Measurements from ENCODE around the gene GSK3A. TPM values are rescaled to one million over a fixed set of nuclear protein-coding genes. Genes with fewer than 3 reads are reported as not detected.
A peak's percentile ranks its signal among the peaks of the same experiment; 100 is the strongest.

The GSK3A gene
- total and polyA plus RNA-seq, 9 of the 15 experiments (the other 6 are each of a cell fraction or from before 2014, with no cell fraction given) = 0.62 to 90.7 (median 33.3) TPM

- TF ChIP-seq ASH1L (IDR thresholded peaks at IDR 0.05; ENCODE audit: borderline replicate concordance, low read depth, partially characterized antibody) (peak; percentile 87), PCBP2 (IDR thresholded peaks at IDR 0.05; ENCODE audit: low read depth, low read length, poor library complexity, severe bottlenecking) (no peak), ZNF174 (CRISPR knock-in tag; IDR thresholded peaks at IDR 0.05) (no peak), AFF4 (CRISPR knock-in tag; IDR thresholded peaks at IDR 0.05) (no peak; the same call in 1 of the 2 replicates), EWSR1 (IDR thresholded peaks at IDR 0.05; ENCODE audit: borderline replicate concordance, low read depth, partially characterized antibody) (no peak), NR3C1 (CRISPR knock-in tag; IDR thresholded peaks at IDR 0.05) (no peak), ATF1 (CRISPR knock-in tag; IDR thresholded peaks at IDR 0.05) (no peak), ATF1 (tag; IDR thresholded peaks at IDR 0.05) (peak; percentile 89), CHCHD3 (CRISPR knock-in tag; IDR thresholded peaks at IDR 0.05) (no peak), ATF6 (CRISPR knock-in tag; IDR thresholded peaks at IDR 0.05) (no peak), GTF2F1 (IDR thresholded peaks at IDR 0.05; ENCODE audit: low read depth, low read length) (no peak), TAF1 (IDR thresholded peaks at IDR 0.05; ENCODE audit: control insufficient read depth, extremely low read depth, insufficient read depth, low read length, severe bottlenecking) (no peak), RBBP5 (IDR thresholded peaks at IDR 0.05; ENCODE audit: borderline replicate concordance, insufficient read depth, low read length, poor library complexity, severe bottlenecking) (no peak), KDM2B (CRISPR knock-in tag; IDR thresholded peaks at IDR 0.05) (no peak), ATF2 (CRISPR knock-in tag; IDR thresholded peaks at IDR 0.05) (no peak), ZNF408 (CRISPR knock-in tag; IDR thresholded peaks at IDR 0.05; ENCODE audit: low read depth) (no peak), CBX1 (IDR thresholded peaks at IDR 0.05; ENCODE audit: low read depth) (no peak)
Measured at GRCh38 chr19:42244347-42245220, 2.2 kb upstream of the GSK3A start (continued).
